ENCODE measurements around the gene GRIK4.

DNA sequence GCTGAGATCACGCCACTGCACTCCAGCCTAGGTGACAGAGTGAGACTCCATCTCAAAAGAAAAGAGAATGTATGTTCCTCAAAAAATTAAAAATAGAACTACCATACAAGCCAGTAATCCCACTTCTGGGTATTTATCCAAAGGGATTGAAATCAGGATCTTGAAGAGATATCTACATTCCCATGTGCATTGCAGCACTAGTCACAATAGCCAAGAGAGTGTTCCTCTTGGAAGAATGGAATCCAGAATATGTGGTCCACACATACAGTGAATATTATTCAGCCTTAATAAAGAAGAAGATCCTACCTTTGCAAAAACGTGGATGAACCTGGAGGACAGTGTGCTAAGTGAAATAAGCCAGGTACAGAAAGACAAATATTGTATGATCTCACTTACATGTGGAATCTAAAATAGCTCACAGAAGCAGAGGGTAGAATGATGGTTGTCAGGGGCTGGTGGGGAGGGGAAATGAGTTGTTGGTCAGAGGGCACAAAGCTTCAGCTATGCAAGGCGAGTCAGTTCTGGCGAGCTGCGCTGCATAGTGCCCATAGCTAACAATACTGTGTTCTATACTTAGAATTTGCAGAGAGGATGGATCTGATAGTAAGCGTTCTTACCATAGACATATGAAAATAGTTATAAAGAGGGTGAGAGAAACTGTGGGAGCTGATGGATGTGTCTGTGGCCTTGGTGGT is 32.1 kb downstream of the GRIK4 start:
- TF ChIP-seq, protein P1, sequence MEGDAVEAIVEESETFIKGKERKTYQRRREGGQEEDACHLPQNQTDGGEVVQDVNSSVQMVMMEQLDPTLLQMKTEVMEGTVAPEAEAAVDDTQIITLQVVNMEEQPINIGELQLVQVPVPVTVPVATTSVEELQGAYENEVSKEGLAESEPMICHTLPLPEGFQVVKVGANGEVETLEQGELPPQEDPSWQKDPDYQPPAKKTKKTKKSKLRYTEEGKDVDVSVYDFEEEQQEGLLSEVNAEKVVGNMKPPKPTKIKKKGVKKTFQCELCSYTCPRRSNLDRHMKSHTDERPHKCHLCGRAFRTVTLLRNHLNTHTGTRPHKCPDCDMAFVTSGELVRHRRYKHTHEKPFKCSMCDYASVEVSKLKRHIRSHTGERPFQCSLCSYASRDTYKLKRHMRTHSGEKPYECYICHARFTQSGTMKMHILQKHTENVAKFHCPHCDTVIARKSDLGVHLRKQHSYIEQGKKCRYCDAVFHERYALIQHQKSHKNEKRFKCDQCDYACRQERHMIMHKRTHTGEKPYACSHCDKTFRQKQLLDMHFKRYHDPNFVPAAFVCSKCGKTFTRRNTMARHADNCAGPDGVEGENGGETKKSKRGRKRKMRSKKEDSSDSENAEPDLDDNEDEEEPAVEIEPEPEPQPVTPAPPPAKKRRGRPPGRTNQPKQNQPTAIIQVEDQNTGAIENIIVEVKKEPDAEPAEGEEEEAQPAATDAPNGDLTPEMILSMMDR (IDR thresholded peaks at IDR 0.05; ENCODE audit: low read depth, low read length, poor library complexity, severe bottlenecking) = no peak
- TF ChIP-seq EZH2phosphoT487 (IDR thresholded peaks at IDR 0.05; ENCODE audit: borderline replicate concordance, low read length) = no peak

All from DOHH2 (cell line).